Dermis microvascular lymphatic vessel endothelial cell (primary cell): ENCODE data around the gene RIPOR2. TPM values are rescaled to one million over a fixed set of nuclear protein-coding genes. Genes with fewer than 3 reads are reported as not detected.
"Not testable (repeated sequence)": the region's sequence is repeated elsewhere in the genome, so short reads cannot be mapped to it uniquely, and the experiment has no call there.

Experiments
- DNase-seq, 2 donors: peaks; one replicate each; pipeline versions ENCODE4 v3.0.0 to v3.0.0-alpha.2; 2010; ENCODE audit warnings: low read depth in 2 of 2
- total RNA-seq: library from RNA; depleted of rRNA; stranded (reverse); fragments of >200 nt; gene quantifications from 2 replicates; pipeline ENCODE4 v1.2.1, GENCODE V29; 2014

Gene RIPOR2
- total RNA-seq, 1 donor from 2014 or later, result 0.13 TPM

DNA sequence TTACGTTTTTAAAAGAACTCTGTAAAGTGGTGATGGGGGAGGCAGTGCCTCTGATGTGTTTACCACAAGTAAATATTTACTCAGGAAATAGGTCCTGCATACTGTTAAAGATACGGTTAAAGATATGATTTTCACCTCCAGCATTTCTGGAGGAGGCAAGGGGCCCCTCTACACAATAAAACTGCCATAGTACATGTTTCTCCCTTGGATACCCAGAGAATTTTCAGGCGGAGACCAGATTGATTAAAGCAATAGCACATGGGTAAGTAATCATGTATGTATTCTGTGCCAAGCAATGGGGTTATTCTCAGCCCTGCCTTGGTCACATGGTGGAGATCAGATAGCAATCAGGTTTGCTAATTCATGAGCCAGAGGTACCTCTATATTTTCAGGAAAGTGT, 9.6 kb downstream of the RIPOR2 start:
- no peak for DNase-seq

- no peak for DNase-seq
Observed at GRCh38 chr6:24925661-24926060, 10.1 kb downstream of the RIPOR2 start.

- DNase-seq, result no peak
Observed at GRCh38 chr6:24924580-24925356, 11.0 kb downstream of the RIPOR2 start.

DNA sequence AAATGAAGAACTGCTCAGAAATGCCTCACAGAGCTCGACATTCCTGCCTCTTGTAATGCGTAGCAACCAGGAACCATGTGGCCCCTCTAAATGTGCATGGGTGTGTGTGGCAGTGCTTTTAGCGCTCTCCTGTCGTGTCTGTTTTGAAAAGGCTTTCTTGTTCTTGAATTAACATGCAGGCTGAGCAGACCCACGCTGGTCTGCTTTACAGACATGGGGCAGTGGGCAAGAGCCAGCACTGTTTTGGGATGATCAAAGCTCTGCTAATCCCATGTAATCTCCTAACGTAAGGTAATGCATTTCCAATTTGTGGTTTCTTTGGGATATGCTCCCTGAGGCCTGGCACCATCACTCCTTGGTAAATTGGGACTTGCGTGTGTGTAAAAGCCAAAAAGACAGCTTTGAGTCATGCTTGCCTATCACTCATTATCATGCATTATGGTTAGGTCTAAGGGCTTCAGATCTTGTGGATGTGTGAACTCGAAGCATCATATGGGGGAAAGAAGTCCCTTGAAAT, 11.8 kb downstream of the RIPOR2 start:
- DNase-seq, result no peak

DNA sequence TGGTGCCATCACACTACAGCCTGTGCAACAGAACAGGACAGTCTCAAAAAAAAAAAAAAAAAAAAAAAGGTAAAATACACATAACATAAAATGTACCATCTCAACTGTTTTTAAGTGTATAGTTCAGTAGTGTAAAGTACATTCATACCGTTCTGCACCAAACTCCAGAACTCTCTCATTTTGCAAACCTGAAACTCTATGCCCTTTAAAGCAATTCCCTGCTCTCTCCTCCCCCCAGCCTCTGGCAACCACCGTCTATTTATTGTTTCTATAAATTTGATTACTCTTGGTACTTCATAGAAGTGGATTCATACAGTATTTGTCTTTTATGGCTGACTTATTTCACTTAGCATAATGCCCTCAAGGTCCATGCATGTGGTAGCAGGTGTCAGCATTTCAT, 12.9 kb downstream of the RIPOR2 start:
- no peak for DNase-seq

- DNase-seq, result no peak
Observed at GRCh38 chr6:24922170-24922569, 13.6 kb downstream of the RIPOR2 start.

DNA sequence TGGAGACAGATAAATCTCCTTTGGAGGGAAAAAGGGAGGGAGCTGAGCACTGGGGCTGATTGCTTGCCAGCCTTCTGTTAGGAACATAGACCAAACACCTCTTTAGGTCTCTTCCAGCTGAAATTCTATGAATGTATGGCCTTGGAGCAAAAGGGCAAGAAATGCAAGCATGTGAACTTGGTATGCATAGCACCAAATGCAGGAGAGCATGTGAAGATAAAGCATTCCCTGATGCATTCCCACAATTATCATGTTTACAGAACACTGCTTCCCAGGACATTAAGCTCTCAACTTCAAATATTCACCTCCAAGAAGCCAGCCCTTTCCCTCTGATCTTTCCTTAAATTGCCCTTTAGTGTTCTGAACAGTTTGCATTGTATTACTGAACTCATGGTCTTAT, 15.6 kb downstream of the RIPOR2 start:
- DNase-seq, result no peak

- DNase-seq, result no peak
Observed at GRCh38 chr6:24919056-24919892, 16.5 kb downstream of the RIPOR2 start.

- no peak for DNase-seq
Observed at GRCh38 chr6:24918641-24919055, 17.1 kb downstream of the RIPOR2 start.

GRCh38 chr6:24916496-24916895, 19.3 kb downstream of the RIPOR2 start:
- no peak for DNase-seq

DNA sequence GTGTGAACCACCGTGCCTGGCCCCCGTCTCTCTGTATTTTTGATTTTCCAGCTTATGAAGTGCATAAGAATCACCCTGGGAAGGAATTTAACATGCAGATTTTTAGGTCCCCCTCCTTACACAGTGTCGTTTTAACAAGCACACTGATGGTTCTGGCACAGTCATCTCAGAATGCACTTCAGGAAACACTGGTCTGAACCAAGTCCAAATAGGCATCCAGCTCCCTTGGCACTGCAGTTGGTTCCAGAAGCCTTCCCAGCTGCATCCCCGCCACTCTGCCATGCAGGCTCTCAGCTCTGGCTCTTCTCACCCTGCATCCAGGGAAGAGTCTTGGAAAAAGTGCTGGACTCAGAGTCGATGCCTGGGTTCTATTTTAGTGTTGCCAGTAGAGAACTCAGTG, 20.1 kb downstream of the RIPOR2 start:
- no peak for DNase-seq

DNA sequence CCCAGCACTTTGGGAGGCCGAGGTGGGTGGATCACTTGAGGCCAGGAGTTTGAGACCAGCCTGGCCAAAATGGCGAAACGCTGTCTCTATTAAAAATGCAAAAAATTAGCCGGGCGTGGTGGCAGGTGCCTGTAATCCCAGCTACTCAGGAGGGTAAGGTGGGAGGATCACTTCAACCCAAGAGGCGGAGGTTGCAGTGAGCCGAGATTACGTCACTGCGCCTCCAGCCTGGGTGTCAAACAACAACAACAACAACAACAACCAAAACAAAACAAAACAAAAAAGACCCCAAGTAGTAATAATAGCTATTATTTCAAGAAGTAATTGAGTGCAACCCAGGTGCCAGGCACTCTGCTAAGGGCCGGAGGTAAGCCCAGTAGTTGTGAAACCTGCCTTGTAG, 21.7 kb downstream of the RIPOR2 start:
- DNase-seq, result not testable (repeated sequence)

- no peak for DNase-seq
Observed at GRCh38 chr6:24911796-24912382, 23.9 kb downstream of the RIPOR2 start.

DNA sequence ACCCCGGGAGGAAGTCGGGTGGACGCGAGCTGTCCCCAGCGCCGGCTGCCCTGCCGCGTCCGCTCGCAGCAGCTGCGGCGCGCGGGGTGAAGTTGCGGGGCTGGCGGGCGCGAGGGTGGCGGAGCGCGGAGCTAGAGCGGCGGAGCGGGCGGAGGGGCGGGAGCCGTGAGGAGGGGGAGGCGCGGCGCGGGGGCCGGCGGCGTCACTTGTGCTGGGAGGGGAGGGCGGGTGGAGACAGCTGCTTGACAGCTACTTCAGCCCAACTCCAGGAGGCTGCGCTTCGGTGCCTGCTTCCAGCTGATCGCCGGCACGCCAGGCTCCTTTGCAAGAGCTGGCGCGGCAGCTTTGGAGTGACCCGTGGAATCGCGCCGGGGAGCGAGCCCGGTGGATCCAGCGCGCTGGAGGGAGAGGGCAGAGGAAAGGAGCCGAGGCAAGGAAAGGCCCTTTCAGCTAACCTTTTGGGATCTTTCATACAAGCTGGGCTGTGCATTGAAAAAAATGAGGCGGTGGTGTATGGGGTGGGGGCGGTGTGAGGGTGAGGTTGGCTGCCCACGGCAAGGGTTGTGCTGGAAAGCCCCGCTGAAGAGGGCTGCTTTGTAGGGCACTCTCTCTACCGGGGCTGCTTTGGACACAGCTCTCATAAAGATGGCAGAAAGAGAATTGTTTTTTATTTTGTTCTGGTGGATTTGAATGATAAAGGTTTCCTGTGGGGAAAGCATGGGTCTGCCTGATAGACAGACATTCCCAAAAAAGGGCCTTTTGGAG, 24.6 kb downstream of the RIPOR2 start:
- DNase-seq, result peak in 1 of 2 donors; percentile 7

- no peak for DNase-seq
Observed at GRCh38 chr6:24910331-24910960, 25.3 kb downstream of the RIPOR2 start.

DNA sequence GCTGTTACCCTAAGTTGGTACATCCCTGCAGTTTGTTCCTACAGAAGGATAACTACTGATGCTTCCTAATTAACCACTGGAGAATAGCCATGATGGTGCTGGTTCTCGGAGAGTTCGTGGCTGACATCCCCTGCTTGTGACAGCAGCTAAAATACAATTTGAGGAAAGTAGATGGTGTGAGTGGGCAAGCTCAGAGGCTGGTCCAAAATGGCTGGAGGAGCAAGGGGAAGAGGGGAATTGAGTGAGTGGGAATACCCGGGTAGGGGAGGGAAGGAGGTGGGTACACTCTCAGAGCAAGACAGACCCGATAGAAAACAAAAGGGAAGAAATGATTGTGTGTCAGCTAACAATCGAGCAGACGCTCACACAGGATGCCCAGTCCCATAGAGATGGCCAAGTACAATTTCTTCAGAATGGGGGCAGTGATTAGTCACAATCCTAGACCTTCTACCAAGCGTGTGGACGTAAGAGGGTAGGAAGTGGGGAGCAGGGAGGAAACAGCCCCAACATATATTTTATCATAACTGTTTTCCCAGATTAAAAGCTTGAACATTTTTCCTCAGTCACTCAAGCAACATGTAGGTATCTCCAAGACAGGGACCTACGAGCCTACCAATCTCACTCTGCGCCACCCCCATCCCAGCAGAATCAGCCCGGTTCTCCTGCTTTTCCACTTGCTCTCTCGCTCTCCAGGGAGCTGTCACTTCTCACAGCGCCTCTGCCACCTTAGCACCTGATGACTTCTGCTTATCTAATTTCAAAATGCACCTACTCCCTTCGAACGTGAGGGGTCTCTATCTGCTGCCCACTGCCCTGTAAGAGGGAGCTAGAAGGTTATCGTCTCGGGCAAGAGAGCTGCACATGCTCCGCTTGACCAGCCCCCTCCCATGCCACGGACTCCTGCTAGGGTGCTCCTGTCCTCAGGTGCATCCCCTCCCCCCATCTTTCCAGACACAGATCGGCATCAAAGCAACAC, 26.2 kb downstream of the RIPOR2 start:
- no peak for DNase-seq

DNA sequence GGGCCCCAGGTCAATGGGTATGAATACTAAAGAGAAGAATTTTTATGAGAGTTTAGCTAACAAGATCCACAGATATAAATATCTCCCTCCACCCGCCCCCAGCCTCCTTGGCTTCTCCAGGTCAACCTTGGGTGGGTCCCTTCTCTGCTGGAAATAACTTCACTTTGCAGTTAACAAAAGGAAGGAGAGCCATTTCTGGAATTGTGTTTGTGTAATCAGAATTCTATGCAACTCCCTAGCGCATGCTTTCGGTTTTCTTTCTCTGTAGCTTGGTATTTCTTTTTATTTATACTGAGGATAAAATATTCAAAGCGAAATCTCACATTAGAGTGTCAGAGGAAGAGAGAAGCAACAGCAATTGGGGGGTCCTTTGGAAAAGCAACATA, 27.1 kb downstream of the RIPOR2 start:
- DNase-seq, result no peak

DNA sequence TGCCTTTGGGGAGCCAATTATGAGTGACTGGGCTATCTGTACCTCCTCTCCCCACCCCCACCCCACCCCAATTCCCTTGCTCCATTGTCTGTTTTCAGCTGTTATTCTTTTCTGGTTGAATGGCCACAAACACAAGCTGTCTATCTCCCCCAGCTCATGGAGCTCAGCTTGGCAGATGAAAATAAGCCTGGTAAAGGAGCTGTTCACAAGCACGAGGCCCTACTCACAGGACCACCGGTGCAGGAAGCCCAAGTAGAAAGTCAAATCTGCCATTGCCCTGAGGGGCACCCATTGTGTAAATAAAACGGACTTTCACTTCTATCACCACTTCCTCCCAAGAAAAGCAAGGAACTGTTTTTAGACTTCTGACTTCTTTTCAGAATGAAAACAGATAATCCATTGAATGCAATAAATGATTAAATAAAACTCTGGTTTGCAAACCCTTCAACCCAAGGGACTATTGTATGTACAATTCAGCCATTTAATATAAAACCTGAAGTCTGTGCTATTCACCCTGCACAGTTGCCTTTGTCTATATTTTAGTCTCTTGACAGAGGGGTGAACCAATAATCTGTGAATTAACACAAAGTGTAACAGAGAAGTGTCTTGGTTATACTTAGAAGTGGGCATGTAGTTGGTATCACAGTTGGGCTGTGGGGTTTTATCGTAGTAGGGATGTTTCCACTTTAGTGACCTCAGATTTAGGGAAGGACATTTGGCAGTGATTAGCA, 27.7 kb downstream of the RIPOR2 start:
- no peak for DNase-seq

DNA sequence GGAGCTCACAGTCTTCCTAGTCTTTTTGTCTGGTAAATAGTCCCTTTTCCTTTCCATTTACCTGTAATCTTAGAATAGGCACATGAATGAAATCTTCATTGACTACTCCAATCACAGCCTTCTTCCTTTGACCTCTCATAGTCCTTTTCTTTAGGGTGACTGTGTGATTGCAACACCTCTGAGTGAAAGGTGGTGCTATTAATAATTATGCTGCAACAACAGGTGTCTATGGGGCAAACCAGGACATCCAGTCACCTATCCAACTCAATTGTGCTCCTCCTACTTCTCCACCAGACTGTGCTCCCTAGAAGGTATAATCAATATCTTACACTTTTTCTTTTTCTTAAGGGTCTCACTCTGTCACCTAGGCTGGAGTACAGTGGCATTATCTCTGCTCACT, 29.4 kb downstream of the RIPOR2 start:
- no peak for DNase-seq
